ENCODE data around the gene GAS2L3.
"Not testable (repeated sequence)": the region's sequence is repeated elsewhere in the genome, so short reads cannot be mapped to it uniquely, and the experiment has no call there.

GAS2L3 gene

GRCh38 chr12:100576331-100577036, 3.0 kb downstream of the GAS2L3 start:
- DNase-seq: no peak

DNA sequence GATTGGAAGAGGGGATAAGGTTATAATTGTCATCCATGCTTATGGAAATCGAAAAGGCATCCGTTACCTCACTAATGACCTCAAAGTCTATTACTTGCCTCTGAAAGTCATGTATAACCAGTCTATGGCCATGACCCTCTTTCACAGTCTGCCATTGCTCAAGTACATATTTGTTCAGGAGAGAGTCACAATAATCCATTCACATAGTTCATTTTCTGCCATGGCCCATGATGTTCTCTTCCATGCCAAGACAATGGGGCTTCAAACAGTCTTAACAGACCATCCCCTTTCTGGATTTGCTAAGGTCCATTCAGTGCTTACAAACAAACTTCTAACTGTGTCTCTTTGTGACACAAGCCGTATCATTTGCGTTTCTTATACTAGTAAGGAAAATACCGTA, 5.4 kb downstream of the GAS2L3 start:
- DNase-seq: no peak

GRCh38 chr12:100579844-100580243, 6.4 kb downstream of the GAS2L3 start:
- DNase-seq: no peak

GRCh38 chr12:100584256-100584655, 10.8 kb downstream of the GAS2L3 start:
- no peak for DNase-seq

- DNase-seq: no peak
These were observed 18.5 kb downstream of the GAS2L3 start for GRCh38 chr12:100591979-100592378.

- no peak for DNase-seq
These were observed 20.0 kb downstream of the GAS2L3 start for GRCh38 chr12:100593490-100593889.

GRCh38 chr12:100601626-100602025, 28.1 kb downstream of the GAS2L3 start:
- no peak for DNase-seq

GRCh38 chr12:100602997-100603396, 29.5 kb downstream of the GAS2L3 start:
- DNase-seq: not testable (repeated sequence)

- no peak for DNase-seq
These were observed 35.3 kb downstream of the GAS2L3 start for GRCh38 chr12:100608776-100609175.

GRCh38 chr12:100610666-100611430, 37.4 kb downstream of the GAS2L3 start:
- no peak for DNase-seq

GRCh38 chr12:100612606-100613005, 39.1 kb downstream of the GAS2L3 start:
- no peak for DNase-seq

DNA sequence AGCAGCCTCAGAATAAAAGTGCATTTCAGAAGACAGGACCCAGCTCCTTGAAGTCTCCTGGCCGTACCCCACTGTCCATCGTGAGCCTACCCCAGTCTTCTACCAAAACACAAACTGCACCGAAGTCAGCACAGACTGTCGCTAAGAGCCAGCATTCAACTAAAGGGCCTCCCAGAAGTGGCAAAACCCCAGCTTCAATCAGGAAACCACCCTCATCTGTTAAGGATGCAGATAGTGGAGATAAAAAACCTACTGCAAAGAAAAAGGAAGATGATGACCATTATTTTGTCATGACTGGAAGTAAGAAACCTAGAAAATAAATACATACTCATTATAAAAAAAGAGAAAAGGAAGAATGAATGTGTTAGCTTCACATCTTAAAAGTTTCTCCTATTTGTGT, 51.1 kb downstream of the GAS2L3 start:
- DNase-seq: no peak

- DNase-seq: no peak
These were observed 59.0 kb downstream of the GAS2L3 start for GRCh38 chr12:100632445-100632892.

- DNase-seq: not testable (repeated sequence)
These were observed 59.8 kb downstream of the GAS2L3 start for GRCh38 chr12:100633082-100633785.

DNA sequence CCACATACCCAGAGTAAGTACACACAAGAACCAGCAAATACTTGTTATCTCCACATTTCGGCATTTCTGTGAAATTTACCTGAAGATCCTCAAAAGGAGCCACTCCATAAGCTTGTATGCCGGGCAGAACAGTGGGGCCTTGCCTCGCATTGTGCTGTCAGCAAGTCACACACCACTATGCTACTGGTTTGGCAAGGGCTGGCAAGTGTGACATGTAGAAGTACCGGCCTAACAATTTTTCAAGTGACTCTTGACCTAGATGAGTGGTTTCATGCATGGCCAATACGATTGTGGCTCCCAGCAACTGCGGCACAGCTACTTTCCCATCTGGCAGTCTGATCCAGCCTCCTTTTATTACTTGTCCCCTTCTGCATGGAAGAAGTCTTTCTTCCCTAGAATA, 69.8 kb downstream of the GAS2L3 start:
- DNase-seq: no peak

DNA sequence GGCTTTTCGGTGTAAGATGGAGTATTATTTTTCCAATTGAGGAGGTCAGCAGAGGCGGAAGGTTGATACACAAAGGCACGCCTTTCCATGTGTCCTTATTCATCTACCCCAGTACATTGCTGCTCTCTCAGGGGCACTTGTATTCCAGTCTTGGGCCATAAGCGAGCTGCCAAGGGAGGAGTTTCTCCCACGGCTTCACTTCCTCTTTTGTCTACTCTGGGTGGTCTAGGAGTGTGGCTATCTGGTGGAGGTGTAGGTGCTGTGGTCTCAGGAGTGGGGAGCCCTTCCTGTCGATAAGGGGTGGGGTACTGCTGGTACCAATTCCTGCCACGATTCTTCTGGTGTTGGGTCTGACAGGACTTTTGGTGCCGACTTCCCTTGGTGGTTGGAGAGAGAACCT, 73.4 kb downstream of the GAS2L3 start:
- no peak for DNase-seq

- no peak for DNase-seq
These were observed 77.6 kb downstream of the GAS2L3 start for GRCh38 chr12:100651108-100651507.

DNA sequence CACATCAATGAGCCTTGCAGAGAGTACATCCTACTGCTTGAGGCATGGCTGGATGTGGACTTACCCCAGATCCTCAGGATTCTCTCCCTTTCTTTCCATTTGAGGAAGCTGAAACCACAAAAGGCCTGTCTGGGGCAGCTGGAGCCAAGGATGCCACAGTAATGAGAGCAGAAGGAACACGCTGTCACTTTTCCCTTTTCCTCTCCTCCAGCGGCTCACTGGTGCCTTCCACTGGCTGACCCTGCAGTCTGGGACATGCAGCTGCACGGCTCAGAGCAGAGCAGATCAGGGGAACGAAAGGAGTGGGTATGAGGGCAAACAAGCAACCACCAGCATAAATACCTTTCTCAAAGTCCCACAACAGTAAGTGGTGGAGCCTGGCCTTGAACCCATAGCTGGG, 78.2 kb downstream of the GAS2L3 start:
- DNase-seq: no peak

DNA sequence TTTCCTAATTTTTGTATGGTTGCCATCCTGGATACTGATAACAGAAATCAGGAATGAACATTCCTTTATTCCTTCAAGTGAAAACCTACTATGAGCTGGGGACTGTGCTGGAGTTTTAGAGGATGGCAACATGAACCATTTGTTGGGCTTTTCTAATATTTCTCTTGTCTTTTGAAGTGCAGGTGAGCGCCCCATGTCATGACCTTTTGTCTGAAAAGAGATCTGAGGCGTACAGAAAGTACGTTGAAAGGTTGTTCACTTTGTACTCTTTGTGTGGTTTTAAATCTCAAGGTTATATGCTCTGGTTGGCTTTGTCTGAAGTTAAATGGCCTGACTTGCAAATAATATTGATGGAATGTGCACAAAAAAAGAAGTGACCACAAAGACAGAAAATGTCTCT, 79.0 kb downstream of the GAS2L3 start:
- DNase-seq: no peak

DNA sequence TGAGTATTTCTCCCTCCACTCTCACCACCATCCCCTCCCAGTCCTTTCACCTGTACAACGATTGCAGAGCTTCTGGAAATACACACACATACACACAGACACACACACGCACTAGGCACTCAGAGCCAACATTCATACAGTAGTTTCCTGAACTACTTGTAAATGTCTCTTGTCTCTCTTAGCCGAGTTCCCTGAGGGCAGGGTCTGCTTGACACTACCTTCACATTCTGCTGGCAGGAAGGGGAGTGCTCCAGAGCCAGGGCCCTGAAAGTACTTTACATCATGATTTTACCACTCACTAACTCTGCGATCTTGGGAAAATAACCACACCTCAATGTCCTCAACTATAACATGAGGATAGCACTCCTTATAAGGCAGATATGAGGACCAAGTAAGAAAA, 82.7 kb downstream of the GAS2L3 start:
- no peak for DNase-seq

GRCh38 chr12:100656856-100657255, 83.4 kb downstream of the GAS2L3 start:
- DNase-seq: no peak

- no peak for DNase-seq
These were observed 87.9 kb downstream of the GAS2L3 start for GRCh38 chr12:100661300-100661951.

GRCh38 chr12:100666588-100666987, 93.1 kb downstream of the GAS2L3 start:
- no peak for DNase-seq

All from CD4-positive, alpha-beta T cell treated with Interleukin-12 subunit alpha and Interleukin-12 subunit beta, for 1 hour (primary cell).